K562 (cell line): ENCODE measurements around the gene SEMA6B. TPM values are rescaled to one million over a fixed set of nuclear protein-coding genes. Genes with fewer than 3 reads are reported as not detected.

Experiments used
- ATAC-seq: fragments of 200-7000 bp; cut with Tn5 transposase; 3 replicates; pipeline ENCODE4 v1.9.1; 2020; ENCODE audit warnings: moderate library complexity
- BruUV-seq: library from RNA; stranded (reverse); fragments of 400-500 nt; replicated peaks from 2 replicates; lab custom pipeline; 2021; lab: Mats Ljungman, UMichigan
- CTCF ChIA-PET: fragments of 300-600 bp; formaldehyde crosslinking; extraction: SDS; loops from one replicate; lab custom pipeline; 2021; ENCODE audit warnings: low intra/inter-chr PET ratio; lab: Yijun Ruan, JAX
- POLR2A ChIA-PET: fragments of 300-600, 350-650 bp; sonication (Branson Sonifier 250); formaldehyde crosslinking; extraction: SDS; loops from one replicate; lab custom pipeline; 2021; ENCODE audit warnings: antibody characterized with exemption, inconsistent platforms; lab: Yijun Ruan, JAX
- DNase-seq, 4 experiments: peaks; one replicate each; pipeline versions ENCODE4 v3.0.0 to v3.0.0-alpha.2; 2011 to 2018; ENCODE audit warnings: low spot score in 3 of 4, mixed read lengths in 3 of 4; ENCODE audit errors: extremely low read depth in 1 of 4
- FAIRE-seq: peaks from 2 replicates; lab custom pipeline; 2011; peaks lifted over from hg19 to GRCh38; lab: Jason Lieb, UNC
- H2AFZ ChIP-seq: 2 replicates; pipeline ENCODE4 v1.6.0; 2011; ENCODE audit warnings: low read depth, low read length, control low read depth, inconsistent platforms
- H3K27ac ChIP-seq: fragments of 200-600 bp; 3 replicates; pipeline ENCODE4 v1.8.0; 2011; ENCODE audit warnings: low read depth, mild to moderate bottlenecking, control low read depth, inconsistent platforms, low read length, moderate library complexity, mixed read lengths; ENCODE audit errors: extremely low read depth
- H3K27me3 ChIP-seq, 2 experiments: fragments of 300-600 bp in 1 of 2; 2 replicates in 1 of 2; 3 replicates in 1 of 2; pipeline versions ENCODE4 v1.6.0 to v1.8.0; 2011; ENCODE audit warnings: inconsistent platforms in 2 of 2, low read length in 2 of 2, mild to moderate bottlenecking in 1 of 2, mixed read lengths in 1 of 2, moderate library complexity in 1 of 2; ENCODE audit not compliant: control insufficient read depth in 2 of 2, insufficient read depth in 2 of 2
- H3K36me3 ChIP-seq: fragments of 300-600 bp; 3 replicates; pipeline ENCODE4 v1.8.0; 2011; ENCODE audit warnings: mild to moderate bottlenecking, low read length, inconsistent platforms; ENCODE audit not compliant: control insufficient read depth, insufficient read depth
- H3K4me1 ChIP-seq, 2 experiments: fragments of 200-600 bp in 1 of 2; replicated peaks in 1 of 2; 2 replicates in 1 of 2; 3 replicates in 1 of 2; pipeline versions ENCODE4 v1.5.1 to v1.8.0; 2011; ENCODE audit warnings: inconsistent platforms in 2 of 2, low read length in 2 of 2, mild to moderate bottlenecking in 1 of 2, mixed read lengths in 1 of 2, moderate library complexity in 1 of 2; ENCODE audit not compliant: control insufficient read depth in 2 of 2, insufficient read depth in 2 of 2
- H3K4me2 ChIP-seq: 2 replicates; pipeline ENCODE4 v1.6.1; 2011; ENCODE audit warnings: low read length, control low read depth, inconsistent platforms, mixed read lengths; ENCODE audit not compliant: insufficient read depth
- H3K4me3 ChIP-seq: fragments of 200-600 bp; sonication (generic), shearing (Covaris generic); 2 replicates; pipeline ENCODE4 v1.5.1; 2016; ENCODE audit warnings: control low read depth, inconsistent platforms
- H3K79me2 ChIP-seq: fragments of 200-600 bp; 3 replicates; pipeline ENCODE4 v1.8.0; 2011; ENCODE audit warnings: low read length, inconsistent platforms; ENCODE audit not compliant: control insufficient read depth, insufficient read depth
- H3K9ac ChIP-seq, 2 experiments: 2 replicates each; pipeline versions ENCODE4 v1.6.0 to v1.6.1; 2011; ENCODE audit warnings: low read depth in 2 of 2, low read length in 2 of 2, control low read depth in 1 of 2, inconsistent platforms in 1 of 2, mild to moderate bottlenecking in 1 of 2, mixed read lengths in 1 of 2; ENCODE audit not compliant: insufficient read depth in 1 of 2
- H3K9me1 ChIP-seq: one replicate; pipeline ENCODE4 v1.6.0; 2011; ENCODE audit warnings: inconsistent platforms, mild to moderate bottlenecking, low read length, moderate library complexity; ENCODE audit not compliant: control insufficient read depth, insufficient read depth
- H3K9me3 ChIP-seq: replicated peaks from 2 replicates; pipeline ENCODE4 v1.5.1; 2011; ENCODE audit warnings: low read depth, low read length, inconsistent platforms; ENCODE audit not compliant: control insufficient read depth, insufficient read depth
- H4K20me1 ChIP-seq: replicated peaks from 2 replicates; pipeline ENCODE4 v1.6.1; 2011; ENCODE audit warnings: low read length, inconsistent platforms, mixed read lengths; ENCODE audit not compliant: control insufficient read depth, insufficient read depth
- BCOR ChIP-seq: fragments of 450-650 bp; IDR thresholded peaks from 2 replicates; pipeline ENCODE4 v1.6.1; 2016
- E2F3 ChIP-seq: fragments of 250-450 bp; sonication (Bioruptor Pico); IDR thresholded peaks from 2 replicates; pipeline ENCODE4 v1.4.0; 2020; ENCODE audit warnings: mild to moderate bottlenecking
- GTF3C2 ChIP-seq: IDR thresholded peaks from 3 replicates; pipeline ENCODE4 v1.6.1; 2011; ENCODE audit warnings: borderline replicate concordance, mild to moderate bottlenecking, moderate library complexity; ENCODE audit not compliant: insufficient read length; ENCODE audit errors: extremely low read depth
- HCFC1 ChIP-seq: IDR thresholded peaks from 2 replicates; pipeline ENCODE4 v1.6.1; 2012; ENCODE audit warnings: low read depth, low read length, improper control_type of control experiment
- HDAC2 ChIP-seq: fragments of 450-650 bp; IDR thresholded peaks from 2 replicates; pipeline ENCODE4 v1.6.1; 2016; ENCODE audit warnings: mild to moderate bottlenecking
- PPARD ChIP-seq: fragments of 250-450 bp; sonication (Bioruptor Pico); IDR thresholded peaks from 2 replicates; pipeline ENCODE4 v1.8.0; 2022; ENCODE audit warnings: inconsistent platforms, mild to moderate bottlenecking, moderate library complexity
- RAD51 ChIP-seq: fragments of 450-650 bp; IDR thresholded peaks from 2 replicates; pipeline ENCODE4 v1.7.1; 2016; ENCODE audit warnings: low read depth, mild to moderate bottlenecking, borderline replicate concordance
- RBM25 ChIP-seq: fragments of 200-400 bp; formaldehyde crosslinking; IDR thresholded peaks from 2 replicates; pipeline ENCODE4 v1.6.1; 2018; ENCODE audit warnings: low read length, low read depth, moderate library complexity; ENCODE audit not compliant: severe bottlenecking
- SRF ChIP-seq, 2 experiments: fragments of 250-450, 450-650 bp in 1 of 2; sonication (Bioruptor Pico) in 1 of 2; sonication (generic) in 1 of 2; formaldehyde crosslinking; IDR thresholded peaks; 2 replicates each; pipeline versions ENCODE4 v1.5.0 to v1.5.1; 2020 to 2022; ENCODE audit warnings: mild to moderate bottlenecking in 1 of 2, missing genetic modification reagents in 1 of 2
- ZFP36 ChIP-seq: fragments of 150-350 bp; IDR thresholded peaks from 2 replicates; pipeline ENCODE4 v1.6.1; 2018; ENCODE audit warnings: low read length, low read depth; ENCODE audit not compliant: partially characterized antibody
- ZNF311 ChIP-seq: fragments of 250-450 bp; sonication (Bioruptor Pico); IDR thresholded peaks from 2 replicates; pipeline ENCODE4 v1.4.0; 2020; ENCODE audit warnings: mild to moderate bottlenecking, moderate library complexity
- WGBS: fragments of 100-300 bp; shearing (Covaris generic); methylation state at CpG from one replicate; pipeline ENCODE4 v1.1.6; 2016; ENCODE audit warnings: low coverage, mixed read lengths; ENCODE audit not compliant: insufficient coverage; ENCODE audit errors: missing lambda C conversion rate; 5-methylcytosine and 5-hydroxymethylcytosine counted together
- in situ Hi-C: fragments of 300-500 bp; cut with MboI; formaldehyde crosslinking; loops from 4 replicates; pipeline ENCODE4 v1.15.0; 2018; ENCODE audit warnings: inconsistent platforms, mixed read lengths
- intact Hi-C: fragments of 100-400 bp; cut with micrococcal nuclease; formaldehyde crosslinking; loops from 2 replicates; pipeline ENCODE4 v1.14.2; 2022
- polyA plus RNA-seq, 8 experiments: library from polyadenylated mRNA; depleted of rRNA in 4 of 8; stranded (reverse) in 5 of 8; unstranded in 3 of 8; fragments of >200 nt; fragmentation: Nextera tagmentation in 2 of 8; fragmentation: Illumina TruSeq in 1 of 8; extraction: Ambion mirVana in 2 of 8; extraction: Trizol in 1 of 8; gene quantifications; 2 replicates each; pipeline versions ENCODE4 v1.2.1 to v1.2.3, GENCODE V29; 2011 to 2014; ENCODE audit warnings: inconsistent platforms in 1 of 8, missing spikeins in 1 of 8
- total RNA-seq, 7 experiments: library from RNA; depleted of rRNA in 6 of 7; stranded (reverse); fragments of >200 nt in 6 of 7; fragmentation: Illumina TruSeq in 2 of 7; extraction: Trizol in 2 of 7; gene quantifications; 2 replicates each; pipeline versions ENCODE4 v1.2.1 to v1.2.3, GENCODE V29; 2011 to 2021; ENCODE audit warnings: low replicate concordance in 1 of 7
- TF ChIP-seq, protein P1 (sequence below): fragments of 200-800 bp; sonication (Bioruptor generic); IDR thresholded peaks from 2 replicates; pipeline ENCODE4 v1.6.1; 2017; ENCODE audit warnings: missing genetic modification characterization, missing compliant biosample characterization

Gene SEMA6B
- total and polyA plus RNA-seq, 9 of the 15 experiments (the other 6 are each of a cell fraction or from before 2014, with no cell fraction given) = 0.65 to 4.6 (median 2.5) TPM; not detected in 2

DNA sequence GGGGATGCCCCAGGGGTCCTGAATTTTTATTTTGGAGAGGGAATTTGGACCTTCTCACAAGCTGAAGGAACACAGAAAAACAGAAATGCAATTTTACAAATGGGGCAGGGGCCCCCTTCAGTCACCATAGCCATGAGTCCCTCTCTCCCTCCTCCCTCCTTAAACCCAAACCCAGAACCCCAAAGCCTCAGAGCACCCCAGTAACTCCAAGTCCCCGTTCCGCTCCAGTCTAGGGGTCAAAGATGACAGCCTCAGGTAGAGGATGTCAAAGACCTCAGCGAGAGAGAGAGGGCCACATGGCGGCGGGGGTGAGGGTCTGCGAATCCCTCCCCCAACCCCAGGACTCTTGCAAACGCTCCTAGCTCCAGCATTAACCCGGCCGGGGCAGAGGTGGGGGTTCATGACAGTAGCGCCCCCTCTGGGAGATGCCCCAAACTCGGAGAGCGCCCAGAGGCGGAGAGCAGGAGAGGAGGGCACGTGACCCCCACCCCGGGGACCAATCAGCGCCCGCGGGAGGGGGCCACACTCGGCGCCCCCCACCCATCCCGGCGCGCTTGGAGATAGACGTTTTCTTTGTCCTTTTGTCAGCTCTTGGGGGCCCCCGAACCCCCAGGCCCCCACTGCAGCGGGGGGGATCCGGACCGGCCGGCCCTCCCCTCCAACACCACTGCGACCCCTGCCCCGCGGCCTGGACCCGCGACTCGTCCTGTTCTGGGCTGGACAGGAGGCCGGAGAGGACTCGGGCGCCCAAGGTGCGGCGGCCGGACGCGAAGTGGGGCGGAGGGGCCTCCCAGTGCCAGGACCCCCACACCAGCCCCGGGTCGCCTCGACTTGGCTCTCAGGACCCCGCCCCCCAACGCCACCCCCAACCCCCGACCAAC is 20.8 kb upstream of the SEMA6B start (continued):
- TF ChIP-seq, protein P1, sequence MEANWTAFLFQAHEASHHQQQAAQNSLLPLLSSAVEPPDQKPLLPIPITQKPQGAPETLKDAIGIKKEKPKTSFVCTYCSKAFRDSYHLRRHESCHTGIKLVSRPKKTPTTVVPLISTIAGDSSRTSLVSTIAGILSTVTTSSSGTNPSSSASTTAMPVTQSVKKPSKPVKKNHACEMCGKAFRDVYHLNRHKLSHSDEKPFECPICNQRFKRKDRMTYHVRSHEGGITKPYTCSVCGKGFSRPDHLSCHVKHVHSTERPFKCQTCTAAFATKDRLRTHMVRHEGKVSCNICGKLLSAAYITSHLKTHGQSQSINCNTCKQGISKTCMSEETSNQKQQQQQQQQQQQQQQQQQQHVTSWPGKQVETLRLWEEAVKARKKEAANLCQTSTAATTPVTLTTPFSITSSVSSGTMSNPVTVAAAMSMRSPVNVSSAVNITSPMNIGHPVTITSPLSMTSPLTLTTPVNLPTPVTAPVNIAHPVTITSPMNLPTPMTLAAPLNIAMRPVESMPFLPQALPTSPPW (CRISPR knock-in tag) = peak; percentile 17; the same call in 1 of the 2 replicates
- TF ChIP-seq BCOR = 0 out of 2 replicates have a peak, but pooled peaks have one; percentile 27
- TF ChIP-seq RAD51 = peak; percentile 77; the same call in 1 of the 2 replicates
- TF ChIP-seq HDAC2 = no peak

DNA sequence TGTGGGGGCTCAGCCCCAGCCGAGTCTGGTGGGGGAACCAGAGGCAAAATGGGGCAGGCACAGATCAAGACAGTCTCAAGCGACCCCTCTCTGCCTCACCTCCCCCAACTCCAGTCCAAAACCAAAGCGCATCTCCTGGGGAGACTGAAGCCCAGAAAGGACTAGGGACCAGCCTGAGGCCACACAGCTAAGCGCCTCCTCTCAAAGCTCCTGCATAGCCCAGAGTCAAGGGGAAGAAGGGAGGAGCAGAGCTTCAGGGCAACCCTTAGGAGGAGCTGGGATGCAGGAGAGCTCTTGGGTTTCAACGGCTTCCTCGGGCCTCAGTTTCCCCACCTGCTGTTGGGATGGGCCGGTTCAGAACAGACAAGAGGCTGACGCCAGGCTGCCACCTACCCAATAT is 19.9 kb upstream of the SEMA6B start:
- no peaks in the 10 kb centered on the region for H3K9me1 ChIP-seq
- peaks cover 27 to 66% of the 10 kb centered on the region in 2 experiments for H3K4me1 ChIP-seq
- no TSS peak for BruUV-seq
- H3K27ac ChIP-seq = no peak overlapping the region
- in situ Hi-C loops (loop anchor here (5.0 to 10.0 kb wide), 2 partner anchors 58 to 215 kb away; partner anchors contain the start of genes FEM1A and TNFAIP8L1), intact Hi-C loops (no loop called here)
- ChIA-PET POLR2A (interaction anchor here (1.0 kb wide), 1 partner anchor 8 kb away, joined by 3 read pairs; no protein-coding TSS in a partner anchor), CTCF (no interaction called here)
- TF ChIP-seq ZFP36 = peak; percentile 75
- no peak for TF ChIP-seq GTF3C2
- no peak for TF ChIP-seq SRF (CRISPR knock-in tag; IDR thresholded peaks at IDR 0.05)
- peak; percentile 68 for TF ChIP-seq BCOR
- TF ChIP-seq ZNF311 = no peak
- TF ChIP-seq PPARD (CRISPR knock-in tag) = no peak
- no peak for TF ChIP-seq HCFC1
- no peak for TF ChIP-seq E2F3
- TF ChIP-seq RBM25 = peak; percentile 33
- H3K9ac ChIP-seq = no peak overlapping the region
- no peak overlapping the region for H2AFZ ChIP-seq
- FAIRE-seq = no peak
- no peak overlapping the region for H3K4me3 ChIP-seq
- ATAC-seq = no peak
- no peaks in the 10 kb centered on the region for H3K9me3 ChIP-seq
- H3K4me2 ChIP-seq = no peak overlapping the region
- H3K36me3 ChIP-seq = no peaks in the 10 kb centered on the region
- WGBS = 31% methylated on average over 8 of the region's 8 CpGs
- H3K27me3 ChIP-seq = no peaks in the 10 kb centered on the region
- H3K79me2 ChIP-seq = no peaks in the 10 kb centered on the region
- H4K20me1 ChIP-seq = peaks cover 4% of the 10 kb centered on the region
- DNase-seq = no peak
